D341Med (cell line): ENCODE data around the gene EEPD1.

Source experiments
- DNase-seq: peaks from one replicate; pipeline ENCODE4 v3.0.0; 2012; ENCODE audit warnings: low spot score

The EEPD1 gene

DNA sequence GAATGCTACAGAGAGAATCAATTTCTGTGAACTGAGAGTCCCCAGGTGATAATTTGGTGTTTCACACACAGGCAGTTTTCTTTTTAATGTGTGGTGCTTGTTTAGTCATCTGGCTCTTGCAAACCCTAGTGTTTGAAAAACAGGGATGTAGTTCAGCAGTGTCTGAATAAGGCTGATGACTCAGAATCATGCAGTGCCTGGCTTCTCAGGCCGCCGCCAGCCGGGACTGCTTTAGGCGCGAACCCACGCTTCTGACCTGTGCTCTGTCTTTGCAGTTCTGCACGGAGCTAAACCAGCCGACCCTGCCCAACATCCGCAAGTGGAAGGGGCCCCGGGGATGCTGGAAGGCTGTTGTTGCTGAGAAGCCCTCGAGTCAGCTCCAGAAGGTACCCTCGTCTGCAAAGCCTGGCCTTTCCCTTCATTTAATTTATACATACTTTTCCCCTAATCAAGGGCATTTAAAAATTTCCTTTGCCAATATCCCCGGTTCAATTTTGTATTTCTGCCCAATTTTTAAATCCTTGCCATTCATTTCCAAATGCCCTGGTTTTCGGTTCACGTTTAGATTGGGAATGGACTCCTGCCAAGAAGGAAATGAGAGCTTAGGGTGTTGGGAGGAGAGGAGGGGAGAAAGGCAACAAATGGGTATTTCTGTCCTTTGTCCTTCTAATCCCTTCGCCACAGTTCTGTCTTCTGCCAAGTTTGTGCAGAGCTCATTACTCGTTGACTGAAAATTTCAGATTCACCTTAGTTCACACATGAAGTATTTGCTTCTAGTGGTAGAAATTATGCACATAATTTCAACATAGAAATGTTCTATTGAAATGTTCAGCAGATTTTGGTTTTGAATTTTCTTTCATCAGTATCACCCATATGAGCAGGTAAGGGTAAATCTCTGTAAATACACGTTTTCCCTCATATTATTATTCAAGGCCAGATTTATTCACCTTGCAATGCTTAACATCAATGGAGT lies 128.1 kb downstream of the EEPD1 start:
- no peak for DNase-seq

DNA sequence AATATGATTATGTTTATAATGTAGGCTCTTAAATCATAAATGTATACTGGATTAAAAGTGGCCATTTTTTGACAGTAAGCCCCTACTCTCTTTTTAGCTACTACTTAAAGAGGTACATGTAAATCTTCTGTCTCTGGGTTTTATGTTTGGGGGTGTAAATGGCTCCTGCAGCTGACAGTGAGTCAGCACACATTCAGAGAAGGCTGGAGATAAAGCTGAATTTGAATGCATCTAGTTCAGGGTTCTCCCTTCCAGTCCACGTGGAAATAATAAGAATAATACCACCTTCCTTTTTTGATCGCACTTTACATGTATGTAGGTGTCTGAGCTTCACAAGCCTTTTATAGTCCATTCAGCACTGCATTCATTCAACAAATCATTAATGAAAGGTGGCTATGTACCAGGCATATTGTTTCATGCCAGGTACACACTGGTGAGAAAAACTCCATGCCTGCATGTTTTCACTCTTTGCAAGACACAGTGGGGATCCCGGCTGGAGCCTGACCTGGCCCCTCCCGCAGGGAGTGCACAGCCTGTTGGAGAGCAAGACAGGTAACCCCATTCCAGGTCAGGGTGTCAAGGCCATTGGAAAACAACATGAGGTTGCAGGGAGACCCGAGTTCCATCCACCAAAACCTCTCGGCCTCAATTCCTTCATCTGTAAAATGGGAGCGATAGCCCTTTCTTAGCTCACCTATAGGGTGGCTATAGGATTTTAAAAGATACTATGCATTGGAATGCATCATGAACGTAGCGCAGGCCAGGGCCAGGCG lies 129.1 kb downstream of the EEPD1 start:
- DNase-seq: no peak

DNA sequence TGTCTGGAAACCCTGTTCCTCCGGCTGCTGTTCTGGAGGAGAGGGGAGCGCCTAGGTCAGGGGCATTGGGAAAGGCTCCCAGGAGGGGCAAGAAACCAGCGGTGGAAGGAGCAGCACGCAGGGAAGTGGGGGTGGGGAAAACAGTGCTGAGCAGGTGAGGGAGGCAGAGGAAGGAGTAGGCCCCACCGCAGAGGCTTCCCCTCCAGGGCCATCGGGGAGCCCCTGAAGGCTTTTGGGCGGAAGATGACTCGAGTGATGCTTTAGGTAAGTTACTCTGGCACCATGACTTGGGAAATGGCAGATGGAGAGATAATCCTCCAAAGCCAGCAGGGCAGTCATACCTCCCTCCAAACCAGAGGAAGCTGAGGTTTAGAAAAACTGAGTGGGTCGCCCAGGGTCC lies 130.1 kb downstream of the EEPD1 start:
- DNase-seq: no peak

DNA sequence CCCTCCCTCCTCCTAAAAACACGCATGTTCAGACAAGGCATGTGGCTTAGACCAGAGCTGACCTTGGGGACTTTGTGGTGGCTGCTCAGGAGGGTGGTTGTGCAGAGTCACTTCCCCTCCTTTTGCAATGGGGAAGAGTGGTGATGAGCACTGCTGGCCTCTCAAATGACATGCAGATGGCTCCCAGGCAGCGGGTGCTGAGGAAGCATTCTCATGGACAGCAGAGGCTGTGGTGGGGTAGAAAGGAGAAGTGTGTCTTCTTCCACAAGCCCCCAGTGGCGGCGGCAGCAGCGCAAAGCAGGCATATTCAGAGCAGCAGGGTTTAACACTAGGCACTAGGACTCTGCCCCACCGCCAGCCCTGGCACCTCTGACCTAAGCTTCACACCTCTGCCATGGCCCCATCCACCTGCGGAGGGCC lies 130.7 kb downstream of the EEPD1 start:
- no peak for DNase-seq

DNA sequence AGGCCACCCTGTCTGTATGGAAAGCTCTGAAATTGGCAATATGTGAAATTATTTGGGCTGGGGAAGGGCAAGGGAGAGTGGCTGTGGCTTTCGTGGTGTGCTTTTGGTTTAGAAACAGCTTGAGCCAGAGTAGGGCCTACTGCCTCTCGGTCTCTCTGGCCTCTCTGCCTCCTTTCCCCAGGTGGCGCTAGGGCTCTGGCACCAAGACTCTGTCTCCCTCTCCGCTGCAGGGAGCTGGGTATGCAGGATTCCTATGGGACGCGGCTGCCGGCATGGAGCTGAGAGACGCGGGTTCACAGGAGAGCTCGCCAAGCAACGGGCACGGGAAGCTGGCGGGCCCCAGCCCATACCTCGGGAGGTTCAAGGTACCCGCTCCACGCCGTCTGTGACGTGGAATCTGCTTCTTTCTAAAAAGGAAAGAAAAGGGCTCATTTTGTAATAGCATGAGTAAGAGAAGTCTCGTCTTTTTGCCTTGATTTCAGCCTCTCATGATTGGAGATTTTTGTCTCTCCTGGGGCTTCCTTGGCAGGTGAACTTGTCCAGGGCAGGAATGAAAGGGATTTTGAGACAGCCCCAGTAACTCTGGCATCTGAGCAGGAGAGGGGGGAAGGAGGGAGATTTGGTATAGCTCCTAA lies 131.5 kb downstream of the EEPD1 start:
- DNase-seq: no peak

DNA sequence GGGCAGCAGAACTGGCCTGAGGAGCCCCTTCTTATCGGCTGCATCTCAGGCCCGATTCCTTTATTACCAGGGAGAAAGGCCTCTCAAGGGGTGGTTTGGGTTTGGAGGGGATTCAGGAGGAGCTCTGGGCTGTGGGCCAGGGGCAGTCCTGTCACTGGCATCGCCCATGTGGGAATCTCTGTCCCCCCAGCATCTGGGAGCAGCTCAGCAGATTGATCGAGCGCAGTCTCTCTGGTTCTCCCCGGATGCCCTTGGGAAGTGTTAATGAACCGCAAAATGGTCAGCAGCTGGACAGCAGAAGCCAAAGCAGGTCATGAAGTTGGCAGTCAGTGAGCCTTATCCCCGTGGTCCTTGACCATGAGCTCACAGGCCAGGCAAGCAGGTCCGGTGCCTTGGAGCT lies 132.2 kb downstream of the EEPD1 start:
- DNase-seq: no peak

DNA sequence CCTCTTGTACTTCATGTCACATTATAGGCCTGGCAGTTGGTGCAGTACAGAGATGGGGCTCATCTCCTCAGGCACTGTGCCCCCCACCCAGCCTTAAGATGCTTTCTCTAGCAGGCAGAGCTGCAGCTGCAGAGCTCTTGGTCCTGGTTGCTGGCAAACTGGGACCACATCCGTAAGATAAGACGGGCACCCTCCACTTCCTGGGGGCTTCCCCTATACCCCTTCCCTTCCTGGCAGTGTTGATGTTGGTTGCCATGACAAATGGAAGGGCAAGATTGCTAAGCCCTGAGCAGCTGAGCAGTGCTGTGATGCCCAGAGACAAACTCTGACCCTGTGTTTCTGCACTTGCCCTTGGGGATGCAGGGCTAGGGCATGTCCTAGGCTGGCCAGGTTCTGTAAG lies 133.2 kb downstream of the EEPD1 start:
- DNase-seq: no peak

DNA sequence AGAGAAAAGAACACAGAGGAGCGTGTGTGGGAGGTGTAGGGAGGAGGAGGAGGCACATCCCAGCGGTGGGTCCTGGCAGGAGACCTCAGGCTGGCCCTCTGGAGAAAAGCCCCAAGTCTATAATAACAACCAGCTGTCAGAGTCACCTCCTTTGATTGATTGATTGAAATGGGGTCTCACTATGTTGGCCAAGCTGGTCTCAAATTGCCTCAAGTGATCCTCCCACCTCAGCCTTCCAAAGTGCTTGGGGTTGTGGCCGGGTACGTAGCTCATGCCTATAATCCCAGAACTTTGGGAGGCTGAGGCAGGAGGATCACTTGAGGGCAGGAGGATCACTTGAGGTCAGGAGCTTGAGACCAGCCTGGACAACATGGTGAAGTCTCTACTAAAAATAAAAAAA lies 133.6 kb downstream of the EEPD1 start:
- DNase-seq: no peak

DNA sequence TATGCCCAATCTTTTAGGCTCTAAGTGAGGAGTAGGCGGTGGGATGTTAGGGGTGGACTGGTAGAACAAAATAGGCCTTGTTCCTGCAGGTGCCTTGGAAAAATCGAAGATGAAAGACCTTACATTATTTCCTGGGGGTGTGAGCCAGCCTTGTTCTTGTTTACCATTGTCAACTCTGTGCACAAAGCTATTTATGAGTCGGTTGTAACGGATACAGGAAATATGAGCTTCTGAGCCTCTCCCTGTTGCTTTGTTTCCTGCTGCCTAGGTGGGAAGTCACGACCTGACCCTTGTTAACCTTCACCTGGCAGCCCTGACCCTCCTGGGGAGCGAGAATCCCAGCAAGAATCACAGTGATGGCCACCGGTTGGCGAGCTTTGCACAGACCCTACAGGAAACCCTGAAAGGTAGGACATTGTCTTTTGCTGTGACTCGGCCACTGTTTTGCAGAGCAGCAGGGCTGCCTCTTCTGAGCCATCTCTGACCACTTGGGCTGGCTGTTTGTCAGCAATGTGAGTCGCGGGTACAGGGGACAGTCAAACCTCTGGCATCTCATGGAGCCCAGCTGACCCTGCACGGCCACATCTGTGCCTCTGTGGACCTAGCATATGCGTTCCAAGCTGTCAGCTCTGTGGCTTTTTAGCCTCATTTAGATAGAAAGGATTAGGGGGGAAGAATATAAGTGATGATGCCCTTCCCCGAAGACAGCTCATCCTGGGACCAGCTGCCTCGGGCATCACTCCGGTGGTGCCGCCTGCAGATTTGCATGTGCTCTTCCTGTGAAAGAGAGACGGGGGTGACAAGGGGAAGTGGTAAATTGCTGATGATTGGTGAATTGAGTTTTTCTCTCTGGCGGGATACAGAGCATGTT lies 134.6 kb downstream of the EEPD1 start:
- no peak for DNase-seq

DNA sequence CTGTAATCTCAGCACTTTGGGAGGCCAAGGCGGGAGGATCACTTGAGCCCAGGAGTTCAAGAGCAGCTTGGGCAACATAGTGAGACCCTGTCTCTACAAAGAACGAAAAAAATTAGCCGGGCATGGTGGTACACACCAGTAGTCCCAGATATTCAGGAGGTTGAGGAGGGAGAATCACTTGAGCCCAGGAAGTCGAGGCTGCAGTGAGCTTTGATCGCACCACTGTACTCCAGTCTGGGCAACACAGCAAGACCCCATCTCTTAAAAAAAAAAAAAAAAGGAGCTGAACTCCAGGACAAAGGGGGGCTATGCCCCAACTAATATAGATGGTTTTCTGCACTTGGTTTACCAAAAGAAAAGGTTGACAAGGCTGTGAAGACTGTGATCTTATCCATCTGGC lies 135.4 kb downstream of the EEPD1 start:
- DNase-seq: no peak

DNA sequence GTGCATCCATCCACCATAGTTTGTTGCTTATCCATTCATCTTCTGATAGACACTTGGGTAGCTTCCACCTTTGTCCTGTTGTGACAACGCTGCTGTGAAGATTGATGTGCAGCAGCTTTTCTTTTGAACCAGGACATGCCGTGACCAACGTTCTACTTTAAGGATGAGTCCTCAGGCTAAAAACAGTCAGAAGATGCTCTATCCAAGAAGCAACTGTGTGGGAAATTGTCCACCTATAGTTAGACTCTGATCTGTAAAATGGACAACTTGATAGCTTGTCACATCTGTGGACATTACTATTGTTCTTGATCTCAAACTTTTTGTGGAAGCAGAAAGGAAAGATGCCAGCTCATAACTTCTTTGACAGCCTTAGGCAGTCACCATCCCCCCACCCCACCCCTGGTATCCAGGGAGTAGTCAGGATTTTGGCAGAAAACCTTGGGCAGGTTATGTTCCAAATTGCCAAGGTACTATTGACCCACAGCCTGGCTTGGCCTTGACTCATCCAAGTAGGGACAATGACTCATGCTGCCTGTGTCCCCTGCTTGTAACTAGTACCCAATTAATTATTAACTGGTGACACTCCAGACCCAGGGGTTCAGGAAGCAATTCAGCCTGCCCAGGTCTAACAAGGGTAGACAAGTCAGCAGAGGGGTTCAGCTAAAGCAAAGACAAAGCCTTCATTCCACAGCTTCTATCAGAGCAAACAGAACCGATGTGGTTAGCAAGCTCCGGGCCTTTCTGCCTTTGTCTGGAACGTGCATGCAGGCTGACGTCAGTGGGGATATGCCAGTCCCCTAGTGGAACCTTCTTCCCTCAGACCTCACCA lies 137.0 kb downstream of the EEPD1 start:
- no peak for DNase-seq

DNA sequence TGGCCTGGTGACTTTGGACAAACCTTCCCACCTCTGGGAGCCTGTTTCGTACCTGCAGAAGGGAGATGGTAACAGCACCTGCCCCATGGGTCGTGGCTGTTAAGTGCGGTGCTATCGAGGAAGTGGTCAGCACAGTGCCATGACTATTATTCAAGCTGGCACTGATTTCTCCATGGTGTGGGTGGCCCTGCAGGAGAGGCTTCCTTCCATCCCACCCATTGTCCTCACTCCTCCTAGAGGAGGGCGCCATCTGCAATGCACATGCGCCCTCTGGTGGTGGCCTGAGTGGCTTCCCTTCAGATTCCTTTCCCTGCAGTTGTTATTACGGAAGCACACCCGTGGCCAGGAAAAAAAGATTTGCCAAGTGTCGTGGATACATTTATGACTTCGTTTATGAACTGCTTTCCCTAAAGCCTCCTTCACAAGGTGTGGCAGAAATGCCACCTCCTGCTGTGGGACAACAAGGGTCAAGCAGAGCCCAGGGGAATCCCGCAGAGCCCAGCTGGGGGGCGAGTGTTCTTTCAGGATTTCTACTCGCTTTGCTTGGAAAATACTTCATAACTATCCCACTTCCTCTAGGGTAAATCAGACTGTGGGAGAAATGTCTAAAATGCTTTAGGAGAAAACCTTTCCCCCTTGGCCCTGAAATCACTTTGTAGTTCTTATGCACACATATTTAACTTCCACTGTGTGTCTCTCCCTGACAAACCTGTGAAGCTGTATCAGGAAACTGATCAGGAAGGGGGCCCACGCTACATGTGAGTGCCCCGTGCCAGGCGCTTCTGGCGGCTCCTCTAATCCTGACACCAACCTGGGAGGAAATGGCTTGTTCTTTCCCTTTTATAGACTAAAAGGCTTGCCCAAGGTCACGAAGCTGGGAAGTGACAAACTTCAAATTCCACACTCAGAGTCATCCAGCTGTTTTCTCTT lies 138.6 kb downstream of the EEPD1 start:
- DNase-seq: peak; percentile 84

DNA sequence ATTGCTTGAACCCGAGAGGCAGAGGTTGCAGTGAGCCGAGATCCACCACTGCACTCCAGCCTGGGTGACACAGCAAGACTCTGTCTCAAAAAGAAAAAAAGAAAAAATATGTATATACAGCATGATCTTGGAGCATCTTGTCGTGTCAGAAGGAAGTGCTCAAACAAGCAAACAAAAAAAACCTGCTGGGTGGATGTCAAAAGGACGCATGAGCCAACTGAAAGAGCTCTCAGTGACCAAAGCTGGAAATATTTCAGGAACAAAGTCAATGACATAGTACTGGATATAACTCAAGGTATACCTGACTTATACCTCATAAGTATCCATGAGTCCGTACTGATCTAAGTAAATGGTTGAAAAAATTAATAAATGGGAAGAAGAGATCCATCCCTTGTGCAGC lies 142.0 kb downstream of the EEPD1 start:
- no peak for DNase-seq

DNA sequence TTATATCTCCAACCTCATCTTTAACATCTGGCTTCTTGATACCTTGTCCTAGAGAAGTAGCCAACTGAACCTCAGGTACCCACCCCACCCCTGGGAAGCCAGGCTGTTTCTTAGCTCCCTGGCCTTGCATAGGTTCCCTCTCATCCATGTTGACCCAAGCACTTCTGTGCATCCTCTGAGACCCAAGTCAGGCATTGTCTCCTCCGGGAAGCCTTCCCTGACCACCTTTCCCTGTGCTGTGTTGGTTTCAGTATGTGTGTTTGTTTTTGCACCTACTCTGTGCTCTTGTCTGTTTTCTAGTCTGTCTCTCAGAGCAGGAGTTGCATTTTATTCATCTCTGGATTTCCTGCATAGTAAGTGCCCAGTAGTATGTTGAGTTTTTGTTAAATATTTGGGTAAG lies 143.2 kb downstream of the EEPD1 start:
- DNase-seq: no peak

DNA sequence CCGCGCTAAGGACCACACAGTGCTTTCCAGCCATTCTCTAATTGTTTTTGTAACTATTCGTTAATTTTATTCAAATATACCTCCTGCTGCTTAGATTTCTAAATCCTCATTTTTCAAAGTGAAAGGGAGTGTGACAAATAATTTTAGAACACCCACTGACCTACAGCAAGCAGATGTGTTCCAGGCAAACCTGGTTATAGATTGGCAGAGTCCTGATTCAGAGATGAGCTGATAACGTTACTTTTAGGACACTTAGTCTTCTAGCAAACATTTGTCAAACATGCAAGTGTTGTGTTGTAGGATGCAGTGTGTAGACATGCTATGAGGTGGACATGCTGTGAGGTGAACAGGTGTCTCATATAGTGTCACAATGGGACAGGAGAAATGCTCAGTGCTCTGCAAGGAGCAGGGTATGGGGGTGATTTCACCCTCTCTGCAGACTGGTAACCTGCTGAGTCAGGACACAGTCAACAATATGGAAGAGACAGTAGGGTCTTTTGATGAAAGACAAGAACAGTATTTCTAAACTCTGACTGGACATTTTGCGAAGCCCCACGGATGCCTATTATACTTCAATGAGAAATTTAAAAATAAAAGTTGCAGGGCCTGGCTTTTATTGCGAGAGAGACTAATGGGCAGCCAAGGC lies 144.4 kb downstream of the EEPD1 start:
- no peak for DNase-seq

DNA sequence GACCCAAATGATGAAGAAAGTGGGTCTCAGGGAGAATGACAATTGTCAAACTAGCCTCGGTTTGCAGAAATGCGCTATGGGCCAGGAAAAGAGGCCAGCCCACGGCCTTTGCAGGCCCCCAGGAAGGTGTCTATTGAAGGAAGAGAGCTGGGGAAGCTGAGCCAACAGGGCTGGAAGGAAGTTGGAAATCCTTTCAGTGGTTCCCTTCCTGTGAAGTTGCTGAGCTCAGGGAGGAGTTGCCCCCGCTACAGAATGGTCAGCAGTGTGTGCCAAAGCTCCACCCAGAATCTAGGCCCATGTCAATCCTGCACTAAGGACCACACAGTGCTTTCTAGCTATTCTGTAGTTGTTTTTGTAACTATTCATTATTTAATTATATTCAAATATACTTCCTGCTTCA lies 145.1 kb downstream of the EEPD1 start:
- no peak for DNase-seq

DNA sequence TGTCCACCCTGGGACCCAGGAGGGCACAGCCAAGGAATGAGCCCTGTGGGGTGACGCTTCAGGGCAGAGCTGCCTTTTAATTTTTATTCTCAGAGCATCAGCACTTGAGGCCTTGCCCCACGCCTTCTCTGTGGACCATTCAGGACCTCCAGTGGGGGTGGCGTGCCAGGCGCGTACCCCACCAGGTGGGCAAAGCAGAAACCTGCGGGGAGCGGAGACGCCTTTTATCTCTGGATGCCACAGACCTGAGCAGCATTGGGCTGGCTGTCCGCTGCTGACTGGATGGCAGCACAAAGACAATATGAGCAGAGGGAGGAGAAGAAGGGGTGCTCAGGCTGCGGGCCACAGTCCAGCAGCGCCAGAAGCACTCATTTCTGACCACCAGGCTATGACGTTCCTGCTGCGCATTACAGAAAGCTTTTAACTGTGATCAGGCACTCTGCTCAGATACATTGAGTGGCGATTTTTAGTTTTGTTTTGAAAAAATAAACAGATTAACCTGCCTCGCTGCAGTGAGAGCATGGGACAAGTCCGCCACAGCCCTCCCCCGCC lies 146.2 kb downstream of the EEPD1 start:
- no peak for DNase-seq

DNA sequence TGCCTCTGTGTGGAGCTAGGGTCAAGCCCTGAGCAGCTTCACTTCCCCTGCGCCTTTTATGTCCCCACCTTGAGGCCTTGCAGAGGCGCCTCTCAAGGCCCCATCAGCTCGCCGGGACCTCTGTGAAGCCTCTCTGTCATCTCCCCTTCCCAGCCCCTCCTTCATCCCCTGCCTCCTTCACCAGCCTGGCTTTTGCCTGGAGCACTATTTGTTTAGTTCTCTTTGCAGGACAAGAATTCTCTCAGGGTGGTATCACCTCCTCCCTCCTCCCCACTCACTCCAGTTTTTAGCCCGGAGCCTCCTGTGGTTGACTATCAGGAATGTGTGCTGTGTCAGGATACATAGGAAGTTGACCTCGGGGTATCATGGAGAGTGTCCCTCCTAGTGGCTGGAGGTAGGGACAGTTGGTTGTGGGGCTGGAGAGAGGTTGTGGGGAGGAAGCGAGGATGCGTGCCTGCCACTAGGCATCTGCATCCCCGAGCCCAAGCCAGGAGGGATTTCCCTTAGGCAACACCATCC lies 146.8 kb downstream of the EEPD1 start:
- DNase-seq: no peak
